ENCODE measurements around the gene PMM2. TPM values are rescaled to one million over a fixed set of nuclear protein-coding genes. Genes with fewer than 3 reads are reported as not detected.

PMM2 gene
- total RNA-seq, 1 experiment from 2014 or later = 53.3 TPM

- RAD21 ChIA-PET (ENCODE audit: low non-redundant PET in 1 of 2, low total read pairs in 2 of 2, uncharacterized antibody in 2 of 2, unreplicated experiment in 2 of 2) = interaction anchor here in 1 of 2 experiments (0.6 kb wide), 1 partner anchor 190 kb away, joined by 4 read pairs; no protein-coding TSS in a partner anchor
- DNase-seq (ENCODE audit: low read depth, low spot score) = no peak
- POLR2A ChIA-PET = interaction anchor here (0.6 kb wide), 1 partner anchor 18 kb away, joined by 3 read pairs; the partner anchor contains the start of gene CARHSP1
- H3K4me3 ChIP-seq (replicated peaks in 1 of 2; ENCODE audit: low read depth in 1 of 2, low read length in 2 of 2) = no peak overlapping the region
- no peak overlapping the region; the same call in 1 of the 2 replicates for H3K27ac ChIP-seq (ENCODE audit: low read depth, low read length)
- peaks cover 23% of the 10 kb centered on the region for H3K79me2 ChIP-seq (ENCODE audit: insufficient read depth, low read length)
- H3K4me2 ChIP-seq (ENCODE audit: low read length) = no peak overlapping the region
- H3K27me3 ChIP-seq (ENCODE audit: insufficient read depth, low read length) = no peaks in the 10 kb centered on the region
- BruUV-seq (replicated peaks) = no TSS peak
- H3K4me1 ChIP-seq (ENCODE audit: control insufficient read depth in 1 of 2, insufficient read depth in 2 of 2, low read length in 2 of 2) = no peaks in the 10 kb centered on the region; a peak in 1 of 4 replicates
- intact Hi-C loops (cut with micrococcal nuclease) = no loop called here
- no peaks in the 10 kb centered on the region for H3K9me2 ChIP-seq (ENCODE audit: insufficient read depth)
- TF ChIP-seq POLR2A (IDR thresholded peaks at IDR 0.05; ENCODE audit: borderline replicate concordance, extremely low read depth, insufficient read depth, insufficient read length) (no peak), TCF7L2 (IDR thresholded peaks at IDR 0.05; ENCODE audit: borderline replicate concordance, extremely low read depth, insufficient read depth, insufficient read length) (no peak), POLR2AphosphoS5 (IDR thresholded peaks at IDR 0.05; ENCODE audit: low read depth, low read length) (0 out of 2 replicates have a peak, but pooled peaks have one; percentile 30)
- 0 out of 2 replicates have a peak, but pooled peaks have one; percentile 7 for ATAC-seq
- H3K36me3 ChIP-seq (ENCODE audit: control insufficient read depth in 1 of 2, insufficient read depth in 2 of 2, low read length in 2 of 2) = peaks cover 23 to 47% of the 10 kb centered on the region in 2 experiments; a peak in 3 of 4 replicates
- H3K9ac ChIP-seq (ENCODE audit: low read length) = no peak overlapping the region
- CTCF ChIA-PET = no interaction called here
- no peaks in the 10 kb centered on the region for H4K20me1 ChIP-seq (ENCODE audit: insufficient read depth)
- H2AFZ ChIP-seq (ENCODE audit: low read depth, low read length, poor library complexity, severe bottlenecking) = no peak overlapping the region
- no peaks in the 10 kb centered on the region for H3K9me3 ChIP-seq (ENCODE audit: control insufficient read depth in 1 of 2, insufficient read depth in 1 of 2, low read depth in 1 of 2, low read length in 2 of 2)
These were observed 52.7 kb downstream of the PMM2 start for GRCh38 chr16:8850279-8850885.

- Histone ChIP-seq H3K27me3 (ENCODE audit: insufficient read depth, low read length) (no peaks in the 10 kb centered on the region), H3K4me3 (replicated peaks in 1 of 2; ENCODE audit: low read depth in 1 of 2, low read length in 2 of 2) (no peak overlapping the region), H3K9me3 (ENCODE audit: control insufficient read depth in 1 of 2, insufficient read depth in 1 of 2, low read depth in 1 of 2, low read length in 2 of 2) (no peaks in the 10 kb centered on the region), H3K79me2 (ENCODE audit: insufficient read depth, low read length) (peaks cover 9% of the 10 kb centered on the region; the same call in 1 of the 2 replicates), H2AFZ (ENCODE audit: low read depth, low read length, poor library complexity, severe bottlenecking) (no peak overlapping the region), H3K4me2 (ENCODE audit: low read length) (no peak overlapping the region), H3K27ac (ENCODE audit: low read depth, low read length) (no peak overlapping the region), H3K36me3 (ENCODE audit: control insufficient read depth in 1 of 2, insufficient read depth in 2 of 2, low read length in 2 of 2) (peaks cover 28 to 59% of the 10 kb centered on the region in 2 experiments; a peak in 3 of 4 replicates), H3K9me2 (ENCODE audit: insufficient read depth) (no peaks in the 10 kb centered on the region), H4K20me1 (ENCODE audit: insufficient read depth) (no peaks in the 10 kb centered on the region), H3K4me1 (ENCODE audit: control insufficient read depth in 1 of 2, insufficient read depth in 2 of 2, low read length in 2 of 2) (no peaks in the 10 kb centered on the region; a peak in 1 of 4 replicates), H3K9ac (ENCODE audit: low read length) (no peak overlapping the region)
- POLR2A ChIA-PET = interaction anchor here (0.7 to 1.5 kb wide), 2 partner anchors 17 to 22 kb away, joined by 3 to 4 read pairs; partner anchors contain the start of gene CARHSP1
- peak; percentile 15; the same call in 1 of the 2 replicates for TF ChIP-seq POLR2AphosphoS5 (IDR thresholded peaks at IDR 0.05; ENCODE audit: low read depth, low read length)
- TF ChIP-seq EZH2phosphoT487 (IDR thresholded peaks at IDR 0.05; ENCODE audit: borderline replicate concordance) = no peak
- TF ChIP-seq, protein P1, sequence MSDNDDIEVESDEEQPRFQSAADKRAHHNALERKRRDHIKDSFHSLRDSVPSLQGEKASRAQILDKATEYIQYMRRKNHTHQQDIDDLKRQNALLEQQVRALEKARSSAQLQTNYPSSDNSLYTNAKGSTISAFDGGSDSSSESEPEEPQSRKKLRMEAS (IDR thresholded peaks at IDR 0.05) = 0 out of 2 replicates have a peak, but pooled peaks have one; percentile 14
- DNase-seq (ENCODE audit: low read depth, low spot score) = no peak
- intact Hi-C loops (cut with micrococcal nuclease) = no loop called here
- CTCF ChIA-PET = no interaction called here
- BruUV-seq (replicated peaks) = no TSS peak
- ATAC-seq = no peak
- RAD21 ChIA-PET (ENCODE audit: low non-redundant PET in 1 of 2, low total read pairs in 2 of 2, uncharacterized antibody in 2 of 2, unreplicated experiment in 2 of 2) = no interaction called here
These were observed 54.2 kb downstream of the PMM2 start for GRCh38 chr16:8851761-8852403.

Measured in HCT116 (cell line).